NCI-H446 treated with DMSO at 0.1 percent for 48 hours (cell line): Measurements from ENCODE around the gene ECM1.

Experiments
- DNase-seq: peaks from one replicate; lab custom pipeline; 2025; lab: John Stamatoyannopoulos, UW

The ECM1 gene

GRCh38 chr1:150545486-150546032, 37.6 kb downstream of the ECM1 start:
- no peak for DNase-seq

DNA sequence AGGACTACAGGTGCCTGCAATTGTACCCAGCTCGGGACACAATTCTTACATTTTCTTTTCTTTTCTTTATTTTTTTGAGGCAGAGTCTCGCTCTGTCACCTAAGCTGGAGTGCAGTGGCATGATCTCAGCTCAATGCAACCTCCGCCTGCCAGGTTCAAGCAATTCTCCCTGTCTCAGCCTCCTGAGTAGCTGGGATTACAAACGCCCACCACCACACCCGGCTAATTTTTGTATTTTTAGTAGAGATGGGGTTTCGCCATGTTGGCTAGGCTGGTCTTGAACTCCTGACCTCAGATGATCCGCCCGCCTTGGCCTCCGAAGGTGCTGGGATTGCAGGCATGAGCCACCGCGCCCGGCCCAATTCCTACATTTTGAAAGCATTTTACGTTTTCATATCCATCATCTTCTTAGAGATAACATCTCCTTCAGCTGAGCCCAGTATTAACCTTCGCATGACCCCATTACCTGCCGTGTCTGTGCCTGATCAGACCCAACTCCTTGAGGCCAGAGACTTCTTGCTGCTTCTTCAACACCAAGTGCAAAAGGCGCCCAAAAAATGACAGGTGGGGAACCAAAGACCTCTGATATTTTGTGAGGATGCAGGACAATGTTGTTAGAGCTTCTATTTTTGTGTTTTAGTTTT, 38.5 kb downstream of the ECM1 start:
- DNase-seq = no peak

DNA sequence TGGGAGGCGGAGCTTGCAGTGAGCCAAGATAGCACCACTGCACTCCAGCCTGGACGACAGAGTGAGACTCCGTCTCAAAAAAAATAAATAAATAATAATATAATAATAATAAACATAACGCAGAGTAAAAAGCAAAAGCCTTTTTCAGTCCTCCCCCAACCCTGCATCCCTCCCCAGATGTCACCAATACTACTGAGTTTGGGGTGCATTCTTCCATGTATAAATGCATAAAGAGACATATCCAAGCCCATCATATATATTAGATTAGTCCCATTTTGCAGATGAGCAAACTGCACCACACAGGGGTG, 40.4 kb downstream of the ECM1 start:
- no peak for DNase-seq

GRCh38 chr1:150548632-150549495, 41.0 kb downstream of the ECM1 start, which contains the start of gene ADAMTSL4:
TSS of gene ADAMTSL4 (plus strand) at chr1:150549408. CDS start at chr1:150552289, 2,881 bp downstream.
- no peak for DNase-seq

GRCh38 chr1:150549496-150550221, 41.8 kb downstream of the ECM1 start:
- no peak for DNase-seq

DNA sequence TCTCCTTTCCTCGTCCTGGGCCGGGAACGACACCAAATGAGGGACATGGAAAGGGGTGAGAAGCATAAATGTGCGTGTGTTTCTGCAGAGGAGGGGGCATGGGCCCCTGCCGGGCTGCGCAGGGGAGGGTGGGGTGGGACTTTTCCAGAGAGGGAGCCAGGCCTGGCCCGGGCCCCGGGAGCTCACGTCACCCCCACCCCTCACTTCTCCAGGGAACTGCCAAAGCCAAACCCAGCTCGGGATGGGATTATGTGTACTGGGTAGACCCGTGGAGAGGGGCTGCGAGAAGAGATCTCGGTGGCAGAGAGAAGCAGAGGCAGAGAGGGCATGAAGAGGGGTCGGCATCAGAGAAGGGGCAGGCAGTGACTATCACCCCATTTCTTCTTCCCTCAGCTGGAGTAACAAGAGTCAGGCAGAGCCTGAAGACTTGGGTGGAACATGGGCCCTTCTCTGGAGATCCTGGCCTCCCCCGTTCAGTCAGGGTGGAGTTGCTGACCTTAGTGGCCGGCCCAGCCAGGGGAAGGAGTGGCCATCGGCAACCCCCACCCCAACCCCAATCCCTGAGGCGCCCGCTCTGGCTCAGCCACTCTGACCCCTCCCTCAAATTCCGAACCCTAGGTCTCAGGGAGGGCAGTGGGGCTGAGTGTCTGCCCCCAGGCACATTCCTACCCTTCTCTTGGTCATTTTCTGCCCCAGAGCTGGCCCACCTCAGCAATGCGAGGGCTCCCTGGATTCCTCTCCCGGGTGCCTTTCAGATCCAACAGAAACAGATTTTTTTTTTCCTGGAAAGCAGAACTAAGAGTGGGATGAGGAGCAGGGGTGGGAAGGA, 42.5 kb downstream of the ECM1 start:
- no peak for DNase-seq

- DNase-seq = no peak
Observed at GRCh38 chr1:150551051-150551783, 43.3 kb downstream of the ECM1 start.

DNA sequence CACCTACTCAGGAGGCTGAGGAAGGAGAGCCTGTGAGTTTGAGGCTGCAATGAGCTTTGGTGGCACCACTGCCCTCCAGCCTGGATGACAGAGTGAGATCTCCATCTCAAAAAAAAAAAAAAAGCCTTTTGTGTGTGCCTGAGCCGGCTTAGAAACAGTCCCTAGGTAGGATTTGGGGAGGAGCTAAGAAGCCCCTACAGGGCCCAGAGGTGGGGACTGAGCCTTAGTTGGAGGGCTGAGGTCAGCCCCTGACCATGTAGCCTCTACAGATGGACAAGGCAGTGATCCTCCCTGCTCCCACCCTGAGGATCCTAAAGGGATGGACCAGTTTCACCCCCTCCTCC, 43.8 kb downstream of the ECM1 start:
- DNase-seq = no peak

GRCh38 chr1:150552128-150552910, 44.4 kb downstream of the ECM1 start:
- DNase-seq = no peak

- no peak for DNase-seq
Observed at GRCh38 chr1:150552911-150553289, 45.0 kb downstream of the ECM1 start.

GRCh38 chr1:150553392-150554085, 45.6 kb downstream of the ECM1 start:
- no peak for DNase-seq

DNA sequence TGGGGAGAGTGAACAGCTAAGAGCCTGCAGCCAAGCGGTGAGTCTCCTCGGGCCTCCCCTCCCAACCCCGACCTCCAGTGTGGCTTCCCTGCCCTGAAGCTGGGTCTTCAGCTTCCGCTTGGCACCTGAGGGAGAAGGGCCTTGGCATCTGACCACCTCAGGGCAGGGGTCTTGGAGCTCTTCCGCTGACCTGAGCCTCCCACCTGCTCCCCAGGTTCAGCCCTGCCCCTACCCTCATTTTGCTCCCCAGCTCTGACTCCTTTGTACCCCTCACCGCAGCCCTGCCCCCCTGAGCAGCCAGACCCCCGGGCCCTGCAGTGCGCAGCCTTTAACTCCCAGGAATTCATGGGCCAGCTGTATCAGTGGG, 46.2 kb downstream of the ECM1 start:
- DNase-seq = no peak

GRCh38 chr1:150555198-150555970, 47.5 kb downstream of the ECM1 start:
- no peak for DNase-seq

- no peak for DNase-seq
Observed at GRCh38 chr1:150555971-150556865, 48.3 kb downstream of the ECM1 start.

- DNase-seq = no peak
Observed at GRCh38 chr1:150557065-150557600, 49.2 kb downstream of the ECM1 start.

DNA sequence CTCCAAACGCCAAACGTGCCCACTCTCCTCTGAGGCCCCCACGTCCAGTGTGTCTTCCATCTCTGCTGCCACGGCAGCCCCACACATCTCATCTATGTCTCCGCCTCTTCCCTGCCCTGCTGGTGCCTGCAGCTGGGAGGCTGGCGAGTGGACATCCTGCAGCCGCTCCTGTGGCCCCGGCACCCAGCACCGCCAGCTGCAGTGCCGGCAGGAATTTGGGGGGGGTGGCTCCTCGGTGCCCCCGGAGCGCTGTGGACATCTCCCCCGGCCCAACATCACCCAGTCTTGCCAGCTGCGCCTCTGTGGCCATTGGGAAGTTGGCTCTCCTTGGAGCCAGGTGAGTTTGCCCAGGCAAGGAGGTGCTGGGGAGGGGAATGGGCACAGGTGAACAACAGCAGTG, 49.9 kb downstream of the ECM1 start:
- no peak for DNase-seq

DNA sequence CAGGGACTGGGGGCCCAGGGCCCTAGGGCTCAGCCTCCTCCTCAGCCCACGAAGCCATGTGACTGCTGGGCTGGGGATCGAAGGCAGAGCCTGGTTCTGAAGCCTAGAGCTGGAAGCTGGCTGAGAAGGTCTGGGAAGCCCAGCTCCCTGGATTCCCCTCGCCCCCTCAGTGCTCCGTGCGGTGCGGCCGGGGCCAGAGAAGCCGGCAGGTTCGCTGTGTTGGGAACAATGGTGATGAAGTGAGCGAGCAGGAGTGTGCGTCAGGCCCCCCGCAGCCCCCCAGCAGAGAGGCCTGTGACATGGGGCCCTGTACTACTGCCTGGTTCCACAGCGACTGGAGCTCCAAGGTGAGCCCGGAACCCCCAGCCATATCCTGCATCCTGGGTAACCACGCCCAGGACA, 50.4 kb downstream of the ECM1 start:
- no peak for DNase-seq
